H1 (cell line): ENCODE measurements around the gene CPLX1. TPM values are rescaled to one million over a fixed set of nuclear protein-coding genes. Genes with fewer than 3 reads are reported as not detected.
"Not testable (repeated sequence)": the region's sequence is repeated elsewhere in the genome, so short reads cannot be mapped to it uniquely, and the experiment has no call there.

ENCODE experiments used
- CTCF ChIA-PET: fragments of 300-600 bp; sonication (Branson Sonifier 250); formaldehyde crosslinking; loops from one replicate; lab custom pipeline; 2021; ENCODE audit not compliant: partially characterized antibody; lab: Charles Lee
- POLR2A ChIA-PET: fragments of 300-600 bp; sonication (Branson Sonifier 250); formaldehyde crosslinking; loops from one replicate; lab custom pipeline; 2021; ENCODE audit warnings: inconsistent platforms; ENCODE audit not compliant: partially characterized antibody; lab: Charles Lee
- DNase-seq, 2 experiments: peaks; one replicate each; pipeline versions ENCODE4 v3.0.0 to v3.0.0-alpha.2; 2010 to 2022; ENCODE audit warnings: low spot score in 2 of 2, low read depth in 1 of 2, mixed read lengths in 1 of 2
- FAIRE-seq: peaks from 2 replicates; lab custom pipeline; 2011; peaks lifted over from hg19 to GRCh38; lab: Jason Lieb, UNC
- H2AFZ ChIP-seq: 2 replicates; pipeline ENCODE4 v1.8.1; 2012; ENCODE audit warnings: low read length, inconsistent platforms
- H2AK5ac ChIP-seq: 2 replicates; pipeline ENCODE4 v1.6.1; 2013; ENCODE audit warnings: low read depth, low read length
- H2BK120ac ChIP-seq: replicated peaks from 2 replicates; pipeline ENCODE3; 2013; ENCODE audit warnings: low read depth, low read length, inconsistent platforms
- H2BK12ac ChIP-seq: 2 replicates; pipeline ENCODE4 v1.6.1; 2013; ENCODE audit warnings: low read depth, low read length
- H2BK15ac ChIP-seq: 2 replicates; pipeline ENCODE4 v1.6.1; 2013; ENCODE audit warnings: low read length
- H2BK20ac ChIP-seq: 2 replicates; pipeline ENCODE4 v1.6.1; 2013; ENCODE audit warnings: low read length
- H2BK5ac ChIP-seq: 2 replicates; pipeline ENCODE4 v1.6.1; 2013; ENCODE audit warnings: low read depth, low read length
- H3K14ac ChIP-seq: 2 replicates; pipeline ENCODE4 v1.6.1; 2013; ENCODE audit warnings: inconsistent platforms; ENCODE audit not compliant: insufficient read length
- H3K18ac ChIP-seq: 2 replicates; pipeline ENCODE4 v1.6.1; 2013; ENCODE audit warnings: low read length; ENCODE audit errors: extremely low read depth
- H3K23ac ChIP-seq: 2 replicates; pipeline ENCODE4 v1.6.1; 2013; ENCODE audit warnings: inconsistent platforms; ENCODE audit not compliant: insufficient read length
- H3K23me2 ChIP-seq: 2 replicates; pipeline ENCODE4 v1.6.1; 2013; ENCODE audit warnings: low read depth, low read length
- H3K27ac ChIP-seq: 2 replicates; pipeline ENCODE4 v1.6.1; 2011; ENCODE audit warnings: low read depth, low read length, inconsistent platforms
- H3K27me3 ChIP-seq, 4 experiments: replicated peaks in 1 of 4; 1 replicate in 1 of 4; 2 replicates in 3 of 4; pipeline versions ENCODE4 v1.6.1 to v1.8.1; 2011 to 2013; ENCODE audit warnings: low read length in 3 of 4, mild to moderate bottlenecking in 3 of 4, inconsistent platforms in 2 of 4, mixed read lengths in 2 of 4, moderate library complexity in 1 of 4; ENCODE audit not compliant: control insufficient read depth in 3 of 4, insufficient read depth in 3 of 4; ENCODE audit errors: extremely low read depth in 1 of 4
- H3K36me3 ChIP-seq, 4 experiments: 2 replicates each; pipeline versions ENCODE4 v1.6.1 to v1.8.1; 2011 to 2013; ENCODE audit warnings: mild to moderate bottlenecking in 4 of 4, low read length in 3 of 4, moderate library complexity in 2 of 4, control low read depth in 1 of 4, inconsistent platforms in 1 of 4; ENCODE audit not compliant: insufficient read depth in 4 of 4, control insufficient read depth in 2 of 4
- H3K4ac ChIP-seq: replicated peaks from 2 replicates; pipeline ENCODE3; 2013; ENCODE audit warnings: low read length, low read depth, mixed read lengths, inconsistent platforms; ENCODE audit not compliant: insufficient read length
- H3K4me1 ChIP-seq, 4 experiments: replicated peaks in 1 of 4; 1 replicate in 1 of 4; 2 replicates in 3 of 4; pipeline versions ENCODE4 v1.6.1 to v1.8.1; 2011 to 2013; ENCODE audit warnings: low read length in 3 of 4, inconsistent platforms in 2 of 4, mixed read lengths in 1 of 4; ENCODE audit not compliant: insufficient read depth in 4 of 4, control insufficient read depth in 3 of 4
- H3K4me2 ChIP-seq, 2 experiments: 2 replicates each; pipeline versions ENCODE4 v1.6.1 to v1.8.1; 2011 to 2013; ENCODE audit warnings: low read depth in 2 of 2, low read length in 2 of 2, control low read depth in 1 of 2, inconsistent platforms in 1 of 2, mild to moderate bottlenecking in 1 of 2; ENCODE audit not compliant: insufficient read depth in 1 of 2
- H3K4me3 ChIP-seq, 4 experiments: fragments of 200-600, 300-600 bp in 1 of 4; sonication (generic), shearing (Covaris generic), sonication (Bioruptor Twin) in 1 of 4; 2 replicates each; pipeline versions ENCODE4 v1.5.1 to v1.8.1; 2011 to 2016; ENCODE audit warnings: low read length in 4 of 4, low read depth in 3 of 4, control low read depth in 2 of 4, inconsistent platforms in 2 of 4, mild to moderate bottlenecking in 2 of 4, mixed read lengths in 1 of 4, moderate library complexity in 1 of 4; ENCODE audit not compliant: insufficient read depth in 2 of 4; ENCODE audit errors: extremely low read depth in 1 of 4
- H3K56ac ChIP-seq: replicated peaks from 2 replicates; pipeline ENCODE3; 2013; ENCODE audit warnings: low read depth, mild to moderate bottlenecking, mixed read lengths, low read length, inconsistent platforms; ENCODE audit not compliant: insufficient read length
- H3K79me1 ChIP-seq: 2 replicates; pipeline ENCODE4 v1.6.1; 2013; ENCODE audit warnings: low read depth, low read length, control low read depth
- H3K79me2 ChIP-seq, 2 experiments: 2 replicates each; pipeline versions ENCODE4 v1.6.1 to v1.8.1; 2012 to 2013; ENCODE audit warnings: low read length in 2 of 2, mild to moderate bottlenecking in 2 of 2, inconsistent platforms in 1 of 2; ENCODE audit not compliant: insufficient read depth in 2 of 2, control insufficient read depth in 1 of 2
- H3K9ac ChIP-seq, 4 experiments: replicated peaks in 1 of 4; 1 replicate in 1 of 4; 2 replicates in 3 of 4; pipeline versions ENCODE4 v1.6.1 to v1.8.1; 2011 to 2013; ENCODE audit warnings: low read depth in 3 of 4, low read length in 3 of 4, control low read depth in 2 of 4, mild to moderate bottlenecking in 2 of 4, moderate library complexity in 2 of 4, inconsistent platforms in 1 of 4; ENCODE audit errors: extremely low read depth in 1 of 4
- H3K9me3 ChIP-seq, 2 experiments: 2 replicates each; pipeline versions ENCODE4 v1.6.1 to v1.8.1; 2012 to 2013; ENCODE audit warnings: mild to moderate bottlenecking in 2 of 2, moderate library complexity in 2 of 2, control low read depth in 1 of 2, inconsistent platforms in 1 of 2, low read depth in 1 of 2, low read length in 1 of 2, mixed read lengths in 1 of 2; ENCODE audit not compliant: insufficient read depth in 2 of 2
- H4K20me1 ChIP-seq, 2 experiments: replicated peaks in 1 of 2; 2 replicates each; pipeline versions ENCODE3 to v1.8.1; 2011 to 2013; ENCODE audit warnings: inconsistent platforms in 2 of 2, low read length in 2 of 2, mild to moderate bottlenecking in 1 of 2; ENCODE audit not compliant: insufficient read depth in 2 of 2, control insufficient read depth in 1 of 2
- H4K5ac ChIP-seq: 2 replicates; pipeline ENCODE4 v1.6.1; 2013; ENCODE audit warnings: low read length, low read depth, mixed read lengths, inconsistent platforms; ENCODE audit not compliant: insufficient read length
- H4K8ac ChIP-seq: 2 replicates; pipeline ENCODE4 v1.8.0; 2013; ENCODE audit warnings: mild to moderate bottlenecking, moderate library complexity, low read length, inconsistent platforms; ENCODE audit not compliant: insufficient read depth; ENCODE audit errors: extremely low read depth
- H4K91ac ChIP-seq: replicated peaks from 2 replicates; pipeline ENCODE3; 2013; ENCODE audit warnings: low read length, mixed read lengths, inconsistent platforms; ENCODE audit not compliant: insufficient read length
- WGBS, 2 experiments: shearing (Covaris generic) in 1 of 2; methylation state at CpG; one replicate each; pipeline versions ENCODE4 v1.1.6 to v1.1.7; 2013 to 2015; ENCODE audit warnings: low lambda C conversion rate in 2 of 2, mixed read lengths in 2 of 2, inconsistent platforms in 1 of 2, low coverage in 1 of 2, missing lambda C conversion rate in 1 of 2; ENCODE audit not compliant: insufficient replicate concordance in 2 of 2, insufficient coverage in 1 of 2, insufficient read length in 1 of 2; ENCODE audit errors: extremely low coverage in 1 of 2, missing lambda C conversion rate in 1 of 2; 5-methylcytosine and 5-hydroxymethylcytosine counted together
- polyA plus RNA-seq, 7 experiments: library from polyadenylated mRNA; depleted of rRNA in 3 of 7; stranded (reverse) in 5 of 7; unstranded in 2 of 7; fragments of >200 nt in 5 of 7; fragments of 200-250 nt in 2 of 7; gene quantifications; 1 replicate in 5 of 7; 2 replicates in 1 of 7; 4 replicates in 1 of 7; pipeline versions ENCODE4 v1.2.1 to v1.2.3, GENCODE V29; 2011 to 2013; ENCODE audit warnings: missing spikeins in 2 of 7, mixed read lengths in 2 of 7
- total RNA-seq: library from RNA; stranded (reverse); fragmentation: NEBNext Ultra II Directional; extraction: Animal tissue kit (Norgen Biotek cat#: 25700); gene quantifications from 2 replicates; pipeline ENCODE4 v1.2.1, GENCODE V29; 2021

The CPLX1 gene
- total and polyA plus RNA-seq, 2 of the 8 experiments (the other 6 are each of a cell fraction or from before 2014, with no cell fraction given): 0.32 to 0.56 TPM

- WGBS, 2 experiments: 95% methylated on average over 16 of the region's 34 CpGs; no CpG with 5 or more reads in 1 of the 2 experiments
Measured at GRCh38 chr4:736561-736960, 89.4 kb downstream of the CPLX1 start.

More at GRCh38 chr4:736561-736960, 89.4 kb downstream of the CPLX1 start:
- POLR2A ChIA-PET, H3K4me2 ChIP-seq, DNase-seq, H3K23me2 ChIP-seq, H3K4ac ChIP-seq, H3K4me1 ChIP-seq, H2BK5ac ChIP-seq, H2BK120ac ChIP-seq, H3K14ac ChIP-seq, H3K79me2 ChIP-seq, H2BK12ac ChIP-seq, FAIRE-seq, H3K23ac ChIP-seq, H4K5ac ChIP-seq, H3K27ac ChIP-seq, H2BK20ac ChIP-seq, H4K8ac ChIP-seq, H2AFZ ChIP-seq, H3K4me3 ChIP-seq, H4K91ac ChIP-seq, H3K79me1 ChIP-seq, H3K27me3 ChIP-seq, H2AK5ac ChIP-seq, H3K9me3 ChIP-seq, H2BK15ac ChIP-seq, H3K18ac ChIP-seq, H3K56ac ChIP-seq, H3K9ac ChIP-seq: not testable (repeated sequence)
- Histone ChIP-seq H4K20me1 (peaks cover 8 to 12% of the 10 kb centered on the region in 2 experiments), H3K36me3 (peaks cover 23 to 58% (median 42%) of the 10 kb centered on the region in 4 experiments)
- CTCF ChIA-PET: interaction anchor here (1.0 kb wide), 1 partner anchor 154 kb away, joined by 3 read pairs; no protein-coding TSS in a partner anchor
